GM12875 (cell line): ENCODE results near the gene MME.

Experiments used
- H3K4me3 ChIP-seq: one replicate; pipeline ENCODE4 v1.5.1; 2011; ENCODE audit warnings: low read depth, low read length, control low read depth
- CTCF ChIP-seq: IDR thresholded peaks from 2 replicates; pipeline ENCODE4 v1.5.1; 2011; ENCODE audit warnings: low read depth, mild to moderate bottlenecking, control low read depth, inconsistent platforms, low read length, moderate library complexity, borderline replicate concordance; ENCODE audit not compliant: insufficient read depth

MME gene

DNA sequence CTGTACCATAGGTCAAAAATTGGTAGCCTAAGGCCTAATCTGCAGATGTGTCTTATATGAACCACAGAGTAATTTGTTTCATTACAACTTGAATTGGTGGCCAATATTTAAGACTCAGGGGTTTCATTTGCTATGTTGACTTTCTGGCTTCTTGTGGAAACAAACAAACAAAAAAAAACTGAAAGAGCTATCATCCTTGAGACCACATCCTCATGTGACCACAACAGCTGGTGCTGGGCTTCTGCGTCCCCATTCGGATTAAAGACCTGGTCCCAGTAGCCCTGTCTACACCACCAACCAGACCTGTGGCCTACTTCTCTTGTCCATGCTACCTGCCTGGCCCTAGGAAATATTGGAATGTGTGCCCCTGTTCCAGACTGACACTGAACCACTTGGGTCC is 151.7 kb downstream of the MME start:
- no peak overlapping the region for H3K4me3 ChIP-seq
- TF ChIP-seq CTCF, result no peak

- no peak overlapping the region for H3K4me3 ChIP-seq
- no peak for TF ChIP-seq CTCF
Measured at GRCh38 chr3:155232605-155233004, 152.5 kb downstream of the MME start.

- no peak overlapping the region for H3K4me3 ChIP-seq
- TF ChIP-seq CTCF, result no peak
Measured at GRCh38 chr3:155233213-155233612, 153.1 kb downstream of the MME start.
